Activated naive CD8-positive, alpha-beta T cell treated with anti-CD3 and anti-CD28 coated beads for 36 hours (primary cell): Measurements from ENCODE around the gene FOXN1. TPM values are rescaled to one million over a fixed set of nuclear protein-coding genes. Genes with fewer than 3 reads are reported as not detected.
A peak's percentile ranks its signal among the peaks of the same experiment; 100 is the strongest.

ENCODE experiments used
- DNase-seq: peaks from one replicate; pipeline ENCODE4 v3.0.0; 2021
- H3K27ac Mint-ChIP-seq: one replicate; pipeline ENCODE4 v1.8.0; 2022; ENCODE audit warnings: mild to moderate bottlenecking, moderate library complexity, mixed read lengths
- H3K27me3 Mint-ChIP-seq: one replicate; pipeline ENCODE4 v1.8.0; 2022; ENCODE audit warnings: mild to moderate bottlenecking, mixed read lengths
- H3K36me3 Mint-ChIP-seq: one replicate; pipeline ENCODE4 v1.8.0; 2021; ENCODE audit warnings: mild to moderate bottlenecking, mixed read lengths
- H3K4me1 Mint-ChIP-seq: one replicate; pipeline ENCODE4 v1.8.0; 2021; ENCODE audit warnings: mixed read lengths
- H3K4me3 Mint-ChIP-seq: one replicate; pipeline ENCODE4 v1.8.0; 2022; ENCODE audit warnings: mild to moderate bottlenecking, moderate library complexity, mixed read lengths
- H3K9me3 Mint-ChIP-seq: one replicate; pipeline ENCODE4 v1.8.0; 2022; ENCODE audit warnings: mixed read lengths
- total RNA-seq, 2 experiments: library from RNA; stranded (reverse); gene quantifications; one replicate each; pipeline ENCODE4 v1.2.3, GENCODE V29; 2021

FOXN1 gene
- total RNA-seq, 2 experiments from 2014 or later: not detected

DNA sequence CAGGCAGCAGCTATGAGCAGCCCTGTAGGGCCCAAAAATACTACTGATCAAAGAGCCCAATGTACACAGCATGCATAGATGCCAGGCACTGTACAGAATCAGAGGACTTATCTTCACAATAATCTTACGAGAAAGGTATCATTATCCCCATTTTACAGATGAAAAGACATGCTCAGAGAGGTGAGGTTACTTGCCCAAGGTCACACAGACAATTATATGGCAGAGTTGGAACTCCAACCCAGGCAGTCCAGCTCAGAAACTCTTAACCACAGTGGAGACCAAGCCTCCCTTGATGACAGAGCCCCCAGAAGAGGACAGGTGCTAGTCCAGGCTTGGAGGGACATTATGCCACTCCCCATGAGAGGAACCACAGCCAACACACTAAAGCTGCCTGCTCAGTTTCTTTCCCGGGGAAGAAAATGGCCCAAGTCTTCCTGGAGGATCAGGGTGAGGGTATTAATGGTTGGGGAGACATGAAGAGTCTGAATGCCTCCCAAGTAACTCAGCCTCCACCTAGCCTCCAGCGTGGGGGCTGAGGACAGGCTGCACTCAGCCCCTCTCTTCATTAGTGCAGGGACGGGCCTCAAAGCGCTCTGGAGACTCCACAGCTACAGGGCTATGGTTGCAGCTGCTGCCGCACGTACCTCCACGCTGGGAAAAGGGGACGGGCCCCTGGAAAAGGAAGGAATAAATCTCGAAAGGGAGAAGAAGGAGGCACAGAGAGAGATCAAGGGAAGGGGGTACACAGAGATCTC, 45.5 kb downstream of the FOXN1 start:
- Mint-ChIP-seq H3K9me3 (no peaks in the 10 kb centered on the region), H3K27ac (peak overlapping the region; percentile 42), H3K4me3 (peak overlapping the region; percentile 89), H3K36me3 (peaks cover 13% of the 10 kb centered on the region), H3K4me1 (peaks cover 47% of the 10 kb centered on the region), H3K27me3 (no peaks in the 10 kb centered on the region)
- DNase-seq: no peak

DNA sequence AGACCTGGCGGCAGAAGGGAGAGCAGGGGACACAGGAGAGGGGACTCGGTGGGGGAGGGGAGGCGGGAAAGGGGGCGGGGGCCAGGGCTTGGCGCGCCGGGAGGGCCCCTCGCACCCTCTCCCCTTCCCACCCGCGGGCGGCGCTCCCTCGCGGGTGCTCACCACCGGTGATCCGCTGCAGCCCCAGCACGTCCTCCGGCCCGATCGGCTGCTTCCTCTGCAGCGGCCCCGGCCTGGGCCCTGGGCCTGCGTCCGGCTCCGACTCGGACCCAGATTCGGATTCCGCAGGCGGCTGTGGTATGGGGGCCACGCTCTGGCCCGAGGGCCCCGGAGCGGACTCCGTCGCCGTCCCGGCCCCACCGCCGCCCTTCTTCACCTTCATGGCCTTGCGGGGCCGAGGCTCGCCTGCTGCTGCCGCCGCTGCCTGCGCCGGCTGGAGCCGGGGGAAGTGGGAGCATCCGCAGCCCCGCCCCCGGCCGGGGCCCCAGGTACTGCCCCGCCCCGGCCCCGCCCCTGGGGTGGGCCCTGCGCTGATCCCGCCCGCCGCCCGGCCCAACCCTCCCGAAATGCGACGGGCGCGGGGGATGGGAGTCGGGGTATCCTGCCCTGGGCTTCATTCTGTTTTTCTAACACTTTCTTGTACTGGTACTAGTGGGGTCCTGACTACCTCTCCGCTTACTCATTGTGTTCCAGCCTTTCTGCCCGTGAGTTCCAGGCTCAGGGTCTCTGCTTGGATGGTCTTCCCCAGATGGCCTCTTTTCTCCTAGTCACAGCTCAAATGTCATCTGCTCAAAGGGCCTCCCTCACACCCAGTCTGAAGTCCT, 46.2 kb downstream of the FOXN1 start, which contains the start of gene UNC119:
Gene UNC119 (minus strand): TSS at position 449 of the 824 bp plus-strand sequence. CDS start 67 bp downstream, at position 382.
- Mint-ChIP-seq H3K27me3 (no peaks in the 10 kb centered on the region), H3K4me3 (peak within 1 kb of the TSS; percentile 89), H3K27ac (peak within 1 kb of the TSS; percentile 57), H3K4me1 (peaks cover 46% of the 10 kb centered on the region), H3K36me3 (peaks cover 13% of the 10 kb centered on the region), H3K9me3 (no peaks in the 10 kb centered on the region)
- peak; percentile 86 for DNase-seq

- Mint-ChIP-seq H3K4me3 (peak overlapping the region; percentile 80), H3K9me3 (no peaks in the 10 kb centered on the region), H3K27ac (peak overlapping the region; percentile 57), H3K4me1 (peaks cover 44% of the 10 kb centered on the region), H3K27me3 (no peaks in the 10 kb centered on the region), H3K36me3 (peaks cover 10% of the 10 kb centered on the region)
- no peak for DNase-seq
Measured at GRCh38 chr17:28553000-28553505, 46.9 kb downstream of the FOXN1 start.

- H3K4me3 Mint-ChIP-seq: no peak overlapping the region
- no peaks in the 10 kb centered on the region for H3K27me3 Mint-ChIP-seq
- H3K27ac Mint-ChIP-seq: peak overlapping the region; percentile 10
- H3K4me1 Mint-ChIP-seq: peaks cover 30% of the 10 kb centered on the region
- no peaks in the 10 kb centered on the region for H3K9me3 Mint-ChIP-seq
- DNase-seq: no peak
- peaks cover 10% of the 10 kb centered on the region for H3K36me3 Mint-ChIP-seq
Measured at GRCh38 chr17:28554565-28554964, 48.4 kb downstream of the FOXN1 start.

DNA sequence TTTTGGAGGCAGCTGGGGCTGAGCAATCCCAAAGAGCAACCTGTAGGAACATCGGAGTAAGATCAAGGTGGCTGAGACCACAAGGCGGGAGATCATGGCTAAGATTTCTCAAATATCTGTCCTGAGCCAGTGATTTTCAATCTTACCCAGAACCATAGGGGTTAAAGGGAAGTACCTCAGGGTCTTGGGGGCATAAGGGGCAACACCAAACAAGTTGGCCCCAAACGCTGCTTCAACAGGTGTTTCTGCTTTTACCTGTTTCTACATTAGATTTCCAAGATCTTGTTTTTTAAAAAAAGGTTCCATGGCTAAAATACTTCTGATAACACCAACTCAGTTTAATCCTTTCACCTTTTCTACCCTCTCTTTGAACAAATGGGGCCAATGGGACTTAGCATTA, 48.9 kb downstream of the FOXN1 start:
- Mint-ChIP-seq H3K36me3 (peaks cover 13% of the 10 kb centered on the region), H3K27ac (peak overlapping the region; percentile 10), H3K9me3 (no peaks in the 10 kb centered on the region), H3K4me3 (no peak overlapping the region), H3K27me3 (no peaks in the 10 kb centered on the region), H3K4me1 (peaks cover 26% of the 10 kb centered on the region)
- no peak for DNase-seq

- no peak for DNase-seq
- Mint-ChIP-seq H3K27ac (no peak overlapping the region), H3K4me1 (peaks cover 13% of the 10 kb centered on the region), H3K4me3 (no peak overlapping the region), H3K27me3 (no peaks in the 10 kb centered on the region), H3K9me3 (no peaks in the 10 kb centered on the region), H3K36me3 (peaks cover 20% of the 10 kb centered on the region)
Measured at GRCh38 chr17:28563475-28563874, 57.3 kb downstream of the FOXN1 start.

GRCh38 chr17:28567604-28568003, 61.5 kb downstream of the FOXN1 start:
- Mint-ChIP-seq H3K4me3 (peak overlapping the region; percentile 16), H3K36me3 (peaks cover 18% of the 10 kb centered on the region), H3K4me1 (peaks cover 34% of the 10 kb centered on the region), H3K9me3 (no peaks in the 10 kb centered on the region), H3K27ac (no peak overlapping the region), H3K27me3 (no peaks in the 10 kb centered on the region)
- no peak for DNase-seq

DNA sequence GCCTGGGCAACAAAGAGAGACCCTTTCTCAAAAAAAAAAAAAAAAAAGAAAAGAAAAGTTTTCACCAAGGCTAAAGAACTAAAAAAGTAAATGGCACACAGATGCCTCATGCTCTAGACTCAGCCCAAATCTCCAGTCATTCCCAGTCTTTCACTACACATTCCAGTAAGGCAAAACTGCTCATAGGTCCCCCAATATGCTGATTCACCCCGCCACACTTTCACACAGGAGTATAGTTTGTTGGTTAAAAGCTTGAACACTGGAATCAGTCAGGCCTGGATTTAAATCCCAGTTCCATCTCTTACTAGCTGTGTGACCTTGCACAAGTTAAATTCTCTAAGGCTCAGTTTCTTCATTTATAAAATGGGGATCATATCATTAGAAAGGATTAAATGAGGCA, 63.3 kb downstream of the FOXN1 start:
- no peak for DNase-seq
- Mint-ChIP-seq H3K9me3 (no peaks in the 10 kb centered on the region), H3K4me1 (peaks cover 40% of the 10 kb centered on the region), H3K36me3 (peaks cover 21% of the 10 kb centered on the region), H3K4me3 (peak overlapping the region; percentile 85), H3K27ac (peak overlapping the region; percentile 35), H3K27me3 (no peaks in the 10 kb centered on the region)

DNA sequence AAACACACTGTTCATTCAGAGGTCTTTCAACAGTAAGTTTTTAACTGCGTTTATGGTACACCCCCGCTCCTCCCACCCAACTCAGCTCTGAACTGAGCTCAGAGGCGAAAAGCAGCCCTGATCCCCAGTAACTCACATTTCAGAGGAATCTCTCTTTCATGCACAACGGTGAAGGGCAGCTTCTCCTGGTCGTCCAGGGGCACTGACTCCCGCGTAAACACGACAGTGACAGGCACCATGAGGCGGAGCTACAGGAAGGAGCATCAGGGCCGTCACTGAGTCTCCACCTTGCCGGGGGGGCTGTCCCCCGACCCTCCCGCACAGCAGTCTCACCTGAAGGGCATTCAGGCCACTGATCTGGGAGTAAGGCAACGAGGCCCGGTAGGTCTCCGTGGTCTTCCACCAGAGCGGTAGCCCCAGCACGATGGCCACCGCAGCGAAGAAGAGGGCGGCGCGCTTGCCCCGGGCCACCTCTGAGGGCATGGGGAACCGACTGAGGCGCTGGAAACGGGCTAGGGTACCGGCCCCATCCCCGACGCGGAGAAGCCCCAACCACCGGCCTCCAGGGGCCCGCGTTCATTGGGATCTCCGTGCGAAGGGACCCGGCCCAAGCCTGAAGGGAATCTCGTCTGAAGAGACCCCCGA, 64.7 kb downstream of the FOXN1 start:
- Mint-ChIP-seq H3K27ac (peak overlapping the region; percentile 94), H3K9me3 (no peaks in the 10 kb centered on the region), H3K4me3 (peak overlapping the region; percentile 85), H3K36me3 (peaks cover 20% of the 10 kb centered on the region), H3K4me1 (peaks cover 37% of the 10 kb centered on the region), H3K27me3 (no peaks in the 10 kb centered on the region)
- peak; percentile 51 for DNase-seq

- H3K4me1 Mint-ChIP-seq: peaks cover 41% of the 10 kb centered on the region
- no peaks in the 10 kb centered on the region for H3K9me3 Mint-ChIP-seq
- no peaks in the 10 kb centered on the region for H3K27me3 Mint-ChIP-seq
- peak; percentile 95 for DNase-seq
- peak within 1 kb of the TSS; percentile 94 for H3K27ac Mint-ChIP-seq
- H3K4me3 Mint-ChIP-seq: peak within 1 kb of the TSS; percentile 85
- peaks cover 27% of the 10 kb centered on the region for H3K36me3 Mint-ChIP-seq
Measured at GRCh38 chr17:28571361-28572122, 65.4 kb downstream of the FOXN1 start, which contains the start of gene PIGS. Gene PIGS, minus strand, starts transcription at chr17:28571524. Its CDS starts 28 bp downstream, at chr17:28571496.

DNA sequence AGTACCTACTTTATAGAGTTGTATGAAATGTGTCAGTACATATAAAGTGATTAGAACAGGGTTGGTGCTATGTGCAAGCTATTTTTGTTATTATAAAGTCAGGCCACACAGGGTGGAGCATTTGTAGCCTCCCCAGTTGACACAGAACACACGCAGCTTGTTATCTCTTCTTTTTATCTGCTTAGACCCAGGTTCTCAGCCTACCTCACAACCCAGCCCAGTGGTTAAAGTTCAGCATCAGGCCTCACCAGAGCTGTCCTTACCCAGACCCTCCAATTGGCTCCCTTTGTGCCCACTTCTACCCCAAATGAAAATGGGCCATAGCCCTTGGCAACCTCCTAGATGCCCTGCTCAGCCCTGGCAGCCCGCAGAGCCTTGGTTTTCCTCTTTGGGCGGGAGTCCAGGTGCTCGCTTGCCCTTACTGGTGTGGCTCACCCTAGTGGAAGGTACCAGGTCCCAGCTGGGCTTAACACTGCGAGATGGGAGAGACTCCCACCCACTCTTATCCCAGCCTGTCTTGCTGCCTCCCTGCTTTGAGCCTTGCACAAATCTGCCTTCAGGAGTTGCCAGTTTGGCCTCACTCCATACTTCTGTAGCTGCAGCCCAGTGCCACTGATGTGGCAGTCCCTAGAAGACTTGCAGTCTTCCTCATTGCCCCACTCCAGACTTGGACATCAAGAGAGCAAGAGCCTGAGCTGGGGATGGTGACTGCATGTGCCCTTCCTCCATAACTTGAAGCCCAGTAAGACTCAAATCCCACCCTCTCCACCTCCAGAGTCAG, 66.3 kb downstream of the FOXN1 start:
- H3K9me3 Mint-ChIP-seq: no peaks in the 10 kb centered on the region
- H3K27me3 Mint-ChIP-seq: no peaks in the 10 kb centered on the region
- peak overlapping the region; percentile 85 for H3K4me3 Mint-ChIP-seq
- H3K4me1 Mint-ChIP-seq: peaks cover 43% of the 10 kb centered on the region
- H3K27ac Mint-ChIP-seq: peak overlapping the region; percentile 94
- DNase-seq: no peak
- peaks cover 34% of the 10 kb centered on the region for H3K36me3 Mint-ChIP-seq

DNA sequence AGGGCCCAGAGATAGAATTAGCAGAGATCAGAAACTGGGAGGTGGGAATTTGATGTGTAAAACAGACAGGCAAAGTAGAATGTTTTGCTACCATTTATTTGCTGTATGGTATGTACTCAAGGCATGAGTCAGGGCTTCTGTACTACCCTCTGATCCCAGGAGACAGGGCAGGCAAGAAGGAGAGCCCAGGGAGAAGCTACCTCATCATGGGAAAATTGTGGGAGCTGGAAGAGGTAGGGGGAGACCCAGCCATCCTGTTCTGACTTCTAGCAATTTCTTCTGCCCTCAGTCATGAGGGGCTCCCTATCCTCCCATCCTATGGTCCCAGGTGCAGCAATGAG, 66.9 kb downstream of the FOXN1 start:
- peaks cover 38% of the 10 kb centered on the region for H3K4me1 Mint-ChIP-seq
- H3K27me3 Mint-ChIP-seq: no peaks in the 10 kb centered on the region
- no peak overlapping the region for H3K4me3 Mint-ChIP-seq
- no peak overlapping the region for H3K27ac Mint-ChIP-seq
- no peaks in the 10 kb centered on the region for H3K9me3 Mint-ChIP-seq
- no peak for DNase-seq
- H3K36me3 Mint-ChIP-seq: peaks cover 30% of the 10 kb centered on the region

DNA sequence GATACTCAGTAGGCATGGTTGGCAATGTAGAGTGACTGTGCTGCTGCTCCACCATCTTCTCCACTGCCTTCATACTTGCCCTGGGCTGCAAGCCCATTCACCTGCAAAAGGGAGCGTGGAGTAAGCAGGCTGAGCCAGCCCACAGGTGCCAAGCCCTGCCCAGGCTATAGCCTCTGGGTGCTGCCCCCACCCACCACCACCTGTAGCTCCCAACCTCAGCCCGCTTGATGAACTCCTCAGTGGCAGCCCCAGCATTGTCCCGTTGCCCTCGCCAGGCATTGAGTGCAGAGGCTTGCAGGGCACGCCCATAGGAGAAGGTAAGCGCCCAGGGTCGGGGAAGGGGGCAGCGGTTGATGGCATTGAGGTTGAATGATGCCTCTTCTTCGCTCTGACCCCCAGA, 67.4 kb downstream of the FOXN1 start:
- Mint-ChIP-seq H3K27me3 (no peaks in the 10 kb centered on the region), H3K9me3 (no peaks in the 10 kb centered on the region), H3K27ac (no peak overlapping the region), H3K36me3 (peaks cover 27% of the 10 kb centered on the region), H3K4me3 (no peak overlapping the region), H3K4me1 (peaks cover 35% of the 10 kb centered on the region)
- DNase-seq: no peak
